IMR-90 (cell line): ENCODE results near the gene CLEC1A. TPM values are rescaled to one million over a fixed set of nuclear protein-coding genes. Genes with fewer than 3 reads are reported as not detected.

Source experiments
- ATAC-seq: fragments of 200-7000 bp; cut with Tn5 transposase; 2 replicates; pipeline ENCODE4 v1.9.1; 2020; ENCODE audit warnings: low read depth, mild to moderate bottlenecking, moderate library complexity
- BruUV-seq: library from RNA; stranded (reverse); fragments of 400-500 nt; replicated peaks from 2 replicates; lab custom pipeline; 2021; lab: Mats Ljungman, UMichigan
- CTCF ChIA-PET: fragments of 300-600 bp; formaldehyde crosslinking; extraction: SDS; loops from one replicate; lab custom pipeline; 2021; ENCODE audit warnings: antibody characterized with exemption; lab: Yijun Ruan, JAX
- POLR2A ChIA-PET: fragments of 300-600 bp; sonication (Branson Sonifier 250); formaldehyde crosslinking; loops from one replicate; lab custom pipeline; 2022; ENCODE audit warnings: antibody characterized with exemption; ENCODE audit not compliant: unreplicated experiment; lab: Charles Lee
- DNase-seq: peaks from one replicate; pipeline ENCODE4 v3.0.0; 2013
- H2AFZ ChIP-seq: replicated peaks from 2 replicates; pipeline ENCODE3; 2013; ENCODE audit warnings: low read length, mild to moderate bottlenecking; ENCODE audit not compliant: poor library complexity
- H2AK5ac ChIP-seq: 2 replicates; pipeline ENCODE4 v1.6.1; 2013; ENCODE audit warnings: low read depth, low read length, inconsistent platforms
- H2AK9ac ChIP-seq: replicated peaks from 2 replicates; pipeline ENCODE3; 2013; ENCODE audit warnings: mild to moderate bottlenecking, low read depth, low read length, moderate library complexity; ENCODE audit not compliant: poor library complexity
- H2BK120ac ChIP-seq: 2 replicates; pipeline ENCODE4 v1.6.1; 2013; ENCODE audit warnings: low read depth, low read length, inconsistent platforms
- H2BK15ac ChIP-seq: 3 replicates; pipeline ENCODE4 v1.6.1; 2013; ENCODE audit warnings: low read depth, low read length, inconsistent platforms
- H2BK20ac ChIP-seq: 2 replicates; pipeline ENCODE4 v1.6.1; 2013; ENCODE audit warnings: low read depth, mild to moderate bottlenecking, inconsistent platforms, low read length, moderate library complexity
- H2BK5ac ChIP-seq: 2 replicates; pipeline ENCODE4 v1.6.1; 2013; ENCODE audit warnings: mild to moderate bottlenecking, low read depth, low read length, inconsistent platforms; ENCODE audit not compliant: poor library complexity, severe bottlenecking
- H3K14ac ChIP-seq: replicated peaks from 2 replicates; pipeline ENCODE4 v1.6.1; 2013; ENCODE audit warnings: low read depth, low read length, inconsistent platforms
- H3K18ac ChIP-seq: 2 replicates; pipeline ENCODE4 v1.6.1; 2013; ENCODE audit warnings: low read depth, low read length, control low read depth
- H3K23ac ChIP-seq: 2 replicates; pipeline ENCODE4 v1.6.1; 2013; ENCODE audit warnings: low read depth, low read length, inconsistent platforms
- H3K27ac ChIP-seq: 2 replicates; pipeline ENCODE4 v1.5.1; 2013; ENCODE audit warnings: mild to moderate bottlenecking, control low read depth, low read length; ENCODE audit not compliant: insufficient read depth
- H3K27me3 ChIP-seq: 2 replicates; pipeline ENCODE4 v1.6.1; 2013; ENCODE audit warnings: low read length; ENCODE audit not compliant: control insufficient read depth, insufficient read depth
- H3K36me3 ChIP-seq: 2 replicates; pipeline ENCODE4 v1.6.1; 2013; ENCODE audit warnings: low read length, mixed read lengths; ENCODE audit not compliant: control insufficient read depth, insufficient read depth
- H3K4ac ChIP-seq: 2 replicates; pipeline ENCODE4 v1.6.1; 2013; ENCODE audit warnings: low read depth, low read length, inconsistent platforms
- H3K4me1 ChIP-seq: 2 replicates; pipeline ENCODE4 v1.6.1; 2013; ENCODE audit warnings: low read length, mixed read lengths; ENCODE audit not compliant: control insufficient read depth, insufficient read depth
- H3K4me2 ChIP-seq: 2 replicates; pipeline ENCODE4 v1.6.1; 2013; ENCODE audit warnings: low read depth, mild to moderate bottlenecking, control low read depth, low read length, moderate library complexity
- H3K4me3 ChIP-seq: 2 replicates; pipeline ENCODE4 v1.5.1; 2013; ENCODE audit warnings: low read depth, mild to moderate bottlenecking, control low read depth, low read length, moderate library complexity; ENCODE audit not compliant: insufficient read depth
- H3K56ac ChIP-seq: 2 replicates; pipeline ENCODE4 v1.6.1; 2013; ENCODE audit warnings: low read length, inconsistent platforms; ENCODE audit not compliant: insufficient read depth; ENCODE audit errors: extremely low read depth
- H3K79me1 ChIP-seq, 2 experiments: 2 replicates each; pipeline ENCODE4 v1.6.1; 2013; ENCODE audit warnings: low read length in 2 of 2, inconsistent platforms in 1 of 2, low read depth in 1 of 2
- H3K9ac ChIP-seq: 2 replicates; pipeline ENCODE4 v1.6.1; 2013; ENCODE audit warnings: low read depth, low read length, control low read depth
- H3K9me1 ChIP-seq: 2 replicates; pipeline ENCODE4 v1.6.1; 2013; ENCODE audit warnings: low read length, inconsistent platforms; ENCODE audit not compliant: insufficient read depth
- H3K9me3 ChIP-seq: 2 replicates; pipeline ENCODE4 v1.6.1; 2013; ENCODE audit warnings: low read length; ENCODE audit not compliant: control insufficient read depth, insufficient read depth
- H4K20me1 ChIP-seq: 2 replicates; pipeline ENCODE4 v1.6.1; 2013; ENCODE audit warnings: low read length, inconsistent platforms; ENCODE audit not compliant: insufficient read depth
- H4K5ac ChIP-seq: 2 replicates; pipeline ENCODE4 v1.6.1; 2013; ENCODE audit warnings: mild to moderate bottlenecking, low read depth, low read length, control low read depth
- H4K8ac ChIP-seq, 2 experiments: 2 replicates each; pipeline ENCODE4 v1.6.1; 2013; ENCODE audit warnings: low read depth in 2 of 2, low read length in 2 of 2, control low read depth in 1 of 2, inconsistent platforms in 1 of 2
- H4K91ac ChIP-seq: 2 replicates; pipeline ENCODE4 v1.6.1; 2013; ENCODE audit warnings: low read depth, low read length, inconsistent platforms; ENCODE audit not compliant: insufficient read depth
- CEBPB ChIP-seq: IDR thresholded peaks from 2 replicates; pipeline ENCODE4 v1.6.1; 2012; ENCODE audit warnings: low read depth, low read length, improper control_type of control experiment
- CHD1 ChIP-seq: IDR thresholded peaks from 2 replicates; pipeline ENCODE4 v1.6.1; 2012; ENCODE audit warnings: low read depth, low read length, improper control_type of control experiment
- FOS ChIP-seq: fragments of 150-350 bp; IDR thresholded peaks from 2 replicates; pipeline ENCODE4 v1.6.1; 2016; ENCODE audit warnings: low read depth, low read length
- MAFK ChIP-seq: IDR thresholded peaks from 2 replicates; pipeline ENCODE4 v1.6.1; 2012; ENCODE audit warnings: low read depth, low read length, improper control_type of control experiment
- MAZ ChIP-seq: IDR thresholded peaks from 2 replicates; pipeline ENCODE4 v1.6.1; 2012; ENCODE audit warnings: low read depth, mild to moderate bottlenecking, low read length, improper control_type of control experiment, moderate library complexity, borderline replicate concordance
- MXI1 ChIP-seq: IDR thresholded peaks from 2 replicates; pipeline ENCODE4 v1.6.1; 2012; ENCODE audit warnings: low read depth, mild to moderate bottlenecking, low read length, moderate library complexity, borderline replicate concordance
- NFE2L2 ChIP-seq: fragments of 150-350 bp; IDR thresholded peaks from 2 replicates; pipeline ENCODE4 v1.6.1; 2016; ENCODE audit warnings: low read depth, mild to moderate bottlenecking, low read length
- POLR2A ChIP-seq: IDR thresholded peaks from 2 replicates; pipeline ENCODE4 v1.6.1; 2012; ENCODE audit warnings: mild to moderate bottlenecking, low read depth, low read length
- RAD21 ChIP-seq: IDR thresholded peaks from 2 replicates; pipeline ENCODE4 v1.6.1; 2012; ENCODE audit warnings: low read length, improper control_type of control experiment
- RCOR1 ChIP-seq: IDR thresholded peaks from 2 replicates; pipeline ENCODE4 v1.6.1; 2012; ENCODE audit warnings: mild to moderate bottlenecking, low read length, improper control_type of control experiment; ENCODE audit not compliant: insufficient replicate concordance
- RFX5 ChIP-seq: IDR thresholded peaks from 2 replicates; pipeline ENCODE4 v1.8.0; 2012; ENCODE audit warnings: low read depth, mild to moderate bottlenecking, low read length, moderate library complexity
- SMC3 ChIP-seq: fragments of 150-350 bp; IDR thresholded peaks from 2 replicates; pipeline ENCODE4 v1.6.1; 2016; ENCODE audit warnings: low read depth, mild to moderate bottlenecking, antibody characterized with exemption, low read length, moderate library complexity
- WGBS, 2 experiments: methylation state at CpG; one replicate each; pipeline versions ENCODE4 v1.1.5 to v1.1.7; 2013; ENCODE audit warnings: missing lambda C conversion rate in 2 of 2; ENCODE audit not compliant: insufficient read length in 1 of 2; ENCODE audit errors: extremely low coverage in 2 of 2; 5-methylcytosine and 5-hydroxymethylcytosine counted together
- dilution Hi-C: fragments of 300-500 bp; cut with HindIII; formaldehyde crosslinking; loops from one replicate; pipeline ENCODE4 v1.14.3; 2018; ENCODE audit warnings: low sequenced_read_pairs; ENCODE audit not compliant: unreplicated experiment
- in situ Hi-C: fragments of 300-500 bp; cut with MboI; formaldehyde crosslinking; loops from 3 replicates; pipeline ENCODE4 v1.14.3; 2019; ENCODE audit warnings: low sequenced_read_pairs, inconsistent platforms, mixed read lengths
- intact Hi-C: fragments of 100-400 bp; cut with micrococcal nuclease; formaldehyde crosslinking; loops from 2 replicates; pipeline ENCODE4 v1.10.0; 2022
- polyA plus RNA-seq, 3 experiments: library from polyadenylated mRNA; depleted of rRNA; stranded (reverse); fragments of >200 nt; gene quantifications; 2 replicates each; pipeline ENCODE4 v1.2.3, GENCODE V29; 2012; ENCODE audit warnings: low replicate concordance in 1 of 3
- total RNA-seq: library from RNA; depleted of rRNA; stranded (reverse); fragments of >200 nt; gene quantifications from 2 replicates; pipeline ENCODE4 v1.2.3, GENCODE V29; 2012
- TF ChIP-seq, protein P1 (sequence below): fragments of 150-350 bp; IDR thresholded peaks from 2 replicates; pipeline ENCODE4 v1.6.1; 2016; ENCODE audit warnings: low read depth, mild to moderate bottlenecking, low read length, moderate library complexity, borderline replicate concordance
- TF ChIP-seq, protein P2 (sequence below): fragments of 150-350 bp; IDR thresholded peaks from 2 replicates; pipeline ENCODE4 v1.6.1; 2017; ENCODE audit warnings: mild to moderate bottlenecking, antibody characterized with exemption, low read length, low read depth
- TF ChIP-seq, protein P3 (sequence below): conservative IDR thresholded peaks from 2 replicates; pipeline ENCODE4 v1.5.1; 2012; ENCODE audit warnings: mild to moderate bottlenecking, low read depth, low read length, improper control_type of control experiment

The CLEC1A gene
- total and polyA plus RNA-seq, 2 of the 4 experiments (the other 2 are of a cell fraction): not detected

DNA sequence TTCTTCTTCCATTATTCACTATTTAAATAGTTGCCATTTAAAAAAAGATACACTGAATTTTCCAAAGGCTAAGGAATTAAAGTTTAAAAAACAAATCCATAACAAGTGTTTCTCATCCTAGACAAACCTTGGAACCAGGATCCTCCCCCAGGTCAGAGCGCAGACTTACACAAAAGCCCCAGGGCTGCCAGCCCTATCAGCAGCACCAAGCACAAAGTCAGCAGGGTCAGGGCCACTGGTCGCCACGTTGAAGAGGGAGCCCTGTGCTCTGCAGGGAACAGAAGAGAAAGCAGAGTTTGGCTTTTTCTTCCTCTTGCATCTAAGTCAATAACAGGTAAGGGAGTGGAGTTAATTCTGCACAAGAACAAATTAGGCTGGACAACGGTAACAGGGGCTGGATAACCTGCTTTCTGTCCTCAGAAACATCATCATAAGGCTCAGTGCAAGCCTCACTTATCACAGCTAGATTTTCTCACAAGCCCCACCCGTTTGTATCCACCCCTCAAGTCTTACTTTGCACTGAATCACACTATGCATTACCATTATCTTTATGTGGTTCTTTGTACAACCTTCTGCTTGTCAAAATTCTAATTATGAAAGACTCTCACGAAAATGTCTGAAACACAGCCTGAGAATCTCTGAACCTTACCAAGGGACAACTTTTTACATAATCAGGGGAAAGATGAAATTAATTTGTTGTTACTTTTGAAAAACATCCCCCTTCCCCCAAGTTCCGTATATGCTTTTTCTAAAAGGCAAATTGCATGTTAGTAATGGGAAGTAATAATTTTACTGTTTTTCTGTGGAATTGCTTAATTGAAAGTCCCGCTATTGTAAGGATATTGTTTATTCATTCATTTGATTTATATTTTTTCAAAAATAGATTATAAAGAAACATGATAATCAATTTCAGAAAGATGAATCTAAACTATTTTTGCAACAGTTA lies 9.6 kb downstream of the CLEC1A start:
- no CpG with 5 or more reads among the region's 8 CpGs for WGBS, 2 experiments
- BruUV-seq: no TSS peak
- ChIA-PET POLR2A (no interaction called here), CTCF (no interaction called here)
- H2AK5ac ChIP-seq: no peak overlapping the region
- dilution Hi-C loops (no loop called here), intact Hi-C loops (no loop called here), in situ Hi-C loops (no loop called here)
- no peak overlapping the region for H2BK5ac ChIP-seq
- DNase-seq (no peak), ATAC-seq (no peak; the same call in 1 of the 2 replicates)
- H3K9ac ChIP-seq: no peak overlapping the region
- H2BK20ac ChIP-seq: no peak overlapping the region
- no peak overlapping the region for H2AFZ ChIP-seq
- H3K9me3 ChIP-seq: no peaks in the 10 kb centered on the region; the same call in 1 of the 2 replicates
- no peaks in the 10 kb centered on the region for H3K79me1 ChIP-seq
- no peaks in the 10 kb centered on the region for H3K4me1 ChIP-seq
- H3K9me1 ChIP-seq: no peaks in the 10 kb centered on the region
- no peak overlapping the region for H2BK15ac ChIP-seq
- H3K4ac ChIP-seq: no peak overlapping the region
- no peak overlapping the region for H3K27ac ChIP-seq
- H4K8ac ChIP-seq: no peak overlapping the region
- no peak overlapping the region for H3K23ac ChIP-seq
- no peak overlapping the region for H2BK120ac ChIP-seq
- no peak overlapping the region for H4K91ac ChIP-seq
- no peak overlapping the region for H3K4me2 ChIP-seq
- no peaks in the 10 kb centered on the region for H3K36me3 ChIP-seq
- H3K4me3 ChIP-seq: no peak overlapping the region
- H3K14ac ChIP-seq: no peak overlapping the region
- H3K27me3 ChIP-seq: no peaks in the 10 kb centered on the region
- no peaks in the 10 kb centered on the region for H4K20me1 ChIP-seq
- no peak overlapping the region for H3K18ac ChIP-seq
- no peak overlapping the region for H2AK9ac ChIP-seq
- no peak overlapping the region for H4K5ac ChIP-seq
- no peak overlapping the region for H3K56ac ChIP-seq
- TF ChIP-seq SMC3 (no peak), CHD1 (no peak), NFE2L2 (no peak), MXI1 (no peak), RAD21 (no peak), POLR2A (no peak), FOS (no peak), RCOR1 (no peak), RFX5 (no peak), MAFK (no peak), MAZ (no peak), CEBPB (no peak)
- TF ChIP-seq, protein P1, sequence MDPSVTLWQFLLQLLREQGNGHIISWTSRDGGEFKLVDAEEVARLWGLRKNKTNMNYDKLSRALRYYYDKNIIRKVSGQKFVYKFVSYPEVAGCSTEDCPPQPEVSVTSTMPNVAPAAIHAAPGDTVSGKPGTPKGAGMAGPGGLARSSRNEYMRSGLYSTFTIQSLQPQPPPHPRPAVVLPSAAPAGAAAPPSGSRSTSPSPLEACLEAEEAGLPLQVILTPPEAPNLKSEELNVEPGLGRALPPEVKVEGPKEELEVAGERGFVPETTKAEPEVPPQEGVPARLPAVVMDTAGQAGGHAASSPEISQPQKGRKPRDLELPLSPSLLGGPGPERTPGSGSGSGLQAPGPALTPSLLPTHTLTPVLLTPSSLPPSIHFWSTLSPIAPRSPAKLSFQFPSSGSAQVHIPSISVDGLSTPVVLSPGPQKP: no peak
- TF ChIP-seq, protein P2, sequence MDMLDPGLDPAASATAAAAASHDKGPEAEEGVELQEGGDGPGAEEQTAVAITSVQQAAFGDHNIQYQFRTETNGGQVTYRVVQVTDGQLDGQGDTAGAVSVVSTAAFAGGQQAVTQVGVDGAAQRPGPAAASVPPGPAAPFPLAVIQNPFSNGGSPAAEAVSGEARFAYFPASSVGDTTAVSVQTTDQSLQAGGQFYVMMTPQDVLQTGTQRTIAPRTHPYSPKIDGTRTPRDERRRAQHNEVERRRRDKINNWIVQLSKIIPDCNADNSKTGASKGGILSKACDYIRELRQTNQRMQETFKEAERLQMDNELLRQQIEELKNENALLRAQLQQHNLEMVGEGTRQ: no peak
- TF ChIP-seq, protein P3, sequence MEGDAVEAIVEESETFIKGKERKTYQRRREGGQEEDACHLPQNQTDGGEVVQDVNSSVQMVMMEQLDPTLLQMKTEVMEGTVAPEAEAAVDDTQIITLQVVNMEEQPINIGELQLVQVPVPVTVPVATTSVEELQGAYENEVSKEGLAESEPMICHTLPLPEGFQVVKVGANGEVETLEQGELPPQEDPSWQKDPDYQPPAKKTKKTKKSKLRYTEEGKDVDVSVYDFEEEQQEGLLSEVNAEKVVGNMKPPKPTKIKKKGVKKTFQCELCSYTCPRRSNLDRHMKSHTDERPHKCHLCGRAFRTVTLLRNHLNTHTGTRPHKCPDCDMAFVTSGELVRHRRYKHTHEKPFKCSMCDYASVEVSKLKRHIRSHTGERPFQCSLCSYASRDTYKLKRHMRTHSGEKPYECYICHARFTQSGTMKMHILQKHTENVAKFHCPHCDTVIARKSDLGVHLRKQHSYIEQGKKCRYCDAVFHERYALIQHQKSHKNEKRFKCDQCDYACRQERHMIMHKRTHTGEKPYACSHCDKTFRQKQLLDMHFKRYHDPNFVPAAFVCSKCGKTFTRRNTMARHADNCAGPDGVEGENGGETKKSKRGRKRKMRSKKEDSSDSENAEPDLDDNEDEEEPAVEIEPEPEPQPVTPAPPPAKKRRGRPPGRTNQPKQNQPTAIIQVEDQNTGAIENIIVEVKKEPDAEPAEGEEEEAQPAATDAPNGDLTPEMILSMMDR: no peak
